Endothelial cell of umbilical vein (primary cell): Measurements from ENCODE around the gene FBN2. TPM values are rescaled to one million over a fixed set of nuclear protein-coding genes. Genes with fewer than 3 reads are reported as not detected.

ENCODE experiments used
- BruUV-seq: library from RNA; stranded (reverse); fragments of 400-500 nt; replicated peaks from 2 replicates; lab custom pipeline; 2021; lab: Mats Ljungman, UMichigan
- CTCF ChIA-PET: fragments of 300-600, 350-600 bp; sonication (Branson Sonifier 250); formaldehyde crosslinking; loops from one replicate; lab custom pipeline; 2021; ENCODE audit warnings: antibody characterized with exemption, inconsistent platforms; lab: Charles Lee
- POLR2A ChIA-PET: fragments of 300-600, 350-600 bp; sonication (Branson Sonifier 250); formaldehyde crosslinking; loops from one replicate; lab custom pipeline; 2021; ENCODE audit warnings: antibody characterized with exemption, inconsistent platforms; lab: Charles Lee
- DNase-seq: peaks from one replicate; pipeline ENCODE4 v3.0.0-alpha.2; 2011; ENCODE audit warnings: low read depth, low spot score
- FAIRE-seq: peaks from 2 replicates; lab custom pipeline; 2011; peaks lifted over from hg19 to GRCh38; lab: Jason Lieb, UNC
- H2AFZ ChIP-seq: 2 replicates; pipeline ENCODE4 v1.6.0; 2012; ENCODE audit warnings: low read depth, low read length, control low read depth, inconsistent platforms
- H3K27ac ChIP-seq: 2 replicates; pipeline ENCODE4 v1.5.1; 2011; ENCODE audit warnings: low read depth, mild to moderate bottlenecking, control low read depth, low read length, moderate library complexity; ENCODE audit not compliant: insufficient read depth
- H3K27me3 ChIP-seq, 2 experiments: 2 replicates each; pipeline versions ENCODE4 v1.6.0 to v1.6.1; 2011; ENCODE audit warnings: low read length in 2 of 2, mixed read lengths in 1 of 2; ENCODE audit not compliant: control insufficient read depth in 2 of 2, insufficient read depth in 2 of 2
- H3K36me3 ChIP-seq, 2 experiments: 2 replicates in 1 of 2; 3 replicates in 1 of 2; pipeline ENCODE4 v1.5.1; 2011; ENCODE audit warnings: low read length in 2 of 2, mild to moderate bottlenecking in 1 of 2, moderate library complexity in 1 of 2; ENCODE audit not compliant: control insufficient read depth in 2 of 2, insufficient read depth in 2 of 2; ENCODE audit errors: extremely low read depth in 1 of 2
- H3K4me1 ChIP-seq: 3 replicates; pipeline ENCODE4 v1.5.1; 2011; ENCODE audit warnings: mild to moderate bottlenecking, low read length; ENCODE audit not compliant: control insufficient read depth, insufficient read depth; ENCODE audit errors: extremely low read depth
- H3K4me2 ChIP-seq: 2 replicates; pipeline ENCODE4 v1.6.1; 2011; ENCODE audit warnings: low read length, control low read depth, mixed read lengths; ENCODE audit not compliant: insufficient read depth
- H3K4me3 ChIP-seq, 3 experiments: fragments of 200-600 bp in 1 of 3; sonication (generic), shearing (Covaris generic) in 1 of 3; replicated peaks in 1 of 3; 2 replicates each; pipeline ENCODE4 v1.5.1; 2011 to 2016; ENCODE audit warnings: control low read depth in 3 of 3, low read length in 3 of 3, mild to moderate bottlenecking in 2 of 3, inconsistent platforms in 1 of 3, low read depth in 1 of 3, moderate library complexity in 1 of 3; ENCODE audit not compliant: insufficient read depth in 1 of 3
- H3K79me2 ChIP-seq: 2 replicates; pipeline ENCODE4 v1.6.0; 2012; ENCODE audit warnings: low read length, inconsistent platforms; ENCODE audit not compliant: control insufficient read depth, insufficient read depth
- H3K9ac ChIP-seq: replicated peaks from 2 replicates; pipeline ENCODE3; 2011; ENCODE audit warnings: low read length, control low read depth; ENCODE audit not compliant: insufficient read depth; ENCODE audit errors: extremely low read depth
- H3K9me1 ChIP-seq: replicated peaks from 3 replicates; pipeline ENCODE4 v1.6.0; 2011; ENCODE audit warnings: mild to moderate bottlenecking, low read length; ENCODE audit not compliant: control insufficient read depth, insufficient read depth; ENCODE audit errors: extremely low read depth
- H3K9me3 ChIP-seq: replicated peaks from 2 replicates; pipeline ENCODE4 v1.5.1; 2012; ENCODE audit warnings: low read length, inconsistent platforms; ENCODE audit not compliant: control insufficient read depth, insufficient read depth
- H4K20me1 ChIP-seq: replicated peaks from 2 replicates; pipeline ENCODE3; 2011; ENCODE audit warnings: mild to moderate bottlenecking, low read length; ENCODE audit not compliant: control insufficient read depth, insufficient read depth; ENCODE audit errors: extremely low read depth
- CTCF ChIP-seq, 2 donors: IDR thresholded peaks; 1 replicate in 1 of 2; 2 replicates in 1 of 2; pipeline ENCODE4 v1.5.1; 2011; ENCODE audit warnings: low read length in 2 of 2, mild to moderate bottlenecking in 2 of 2, moderate library complexity in 2 of 2, control low read depth in 1 of 2, inconsistent platforms in 1 of 2, low read depth in 1 of 2; ENCODE audit not compliant: insufficient read depth in 1 of 2; ENCODE audit errors: extremely low read depth in 1 of 2
- EZH2 ChIP-seq: IDR thresholded peaks from 2 replicates; pipeline ENCODE4 v1.6.1; 2012; ENCODE audit warnings: borderline replicate concordance, low read depth, mild to moderate bottlenecking, moderate library complexity, low read length, inconsistent platforms; ENCODE audit not compliant: severe bottlenecking
- FOS ChIP-seq: IDR thresholded peaks from 2 replicates; pipeline ENCODE4 v1.6.1; 2011; ENCODE audit warnings: mild to moderate bottlenecking, low read length, moderate library complexity, borderline replicate concordance; ENCODE audit not compliant: insufficient read depth
- GATA2 ChIP-seq: IDR thresholded peaks from 2 replicates; pipeline ENCODE4 v1.7.0; 2011; ENCODE audit warnings: low read depth, mild to moderate bottlenecking, moderate library complexity, mixed read lengths, low read length; ENCODE audit not compliant: insufficient read length, insufficient read depth
- JUN ChIP-seq: IDR thresholded peaks from 2 replicates; pipeline ENCODE4 v1.6.1; 2011; ENCODE audit warnings: borderline replicate concordance, low read depth; ENCODE audit not compliant: insufficient read length, insufficient read depth
- MAX ChIP-seq: IDR thresholded peaks from 2 replicates; pipeline ENCODE4 v1.6.1; 2011; ENCODE audit not compliant: insufficient read depth, insufficient read length
- MYC ChIP-seq: IDR thresholded peaks from one replicate; pipeline ENCODE4 v1.6.1; 2011; ENCODE audit warnings: mild to moderate bottlenecking, low read depth, low read length
- POLR2A ChIP-seq: IDR thresholded peaks from 2 replicates; pipeline ENCODE4 v1.6.1; 2012; ENCODE audit warnings: low read depth, mild to moderate bottlenecking, control low read depth, low read length
- POLR2AphosphoS5 ChIP-seq: IDR thresholded peaks from 2 replicates; pipeline ENCODE4 v1.6.1; 2012; ENCODE audit warnings: low read depth, mild to moderate bottlenecking, control low read depth, low read length, moderate library complexity; ENCODE audit not compliant: insufficient read depth
- dilution Hi-C: fragments of 300-500 bp; cut with MboI; formaldehyde crosslinking; loops from one replicate; pipeline ENCODE4 v1.15.0; 2019; ENCODE audit warnings: low sequenced_read_pairs; ENCODE audit not compliant: extremely low pct_ligation_motif_present
- intact Hi-C: fragments of 100-400 bp; cut with micrococcal nuclease; formaldehyde crosslinking; loops from one replicate; pipeline ENCODE4 v1.10.0; 2022
- polyA plus RNA-seq, 4 experiments: library from polyadenylated mRNA; depleted of rRNA in 3 of 4; stranded (reverse) in 3 of 4; unstranded in 1 of 4; fragments of >200 nt; gene quantifications; 2 replicates each; pipeline versions ENCODE4 v1.2.1 to v1.2.3, GENCODE V29; 2011 to 2012; ENCODE audit warnings: missing spikeins in 1 of 4
- total RNA-seq: library from RNA; stranded (reverse); gene quantifications from 2 replicates; pipeline ENCODE4 v1.2.3, GENCODE V29; 2021

Gene FBN2
- total and polyA plus RNA-seq, 2 donors (not counting 3 experiments of a cell fraction or from before 2014, with no cell fraction given), result 21.8 to 57.4 TPM

GRCh38 chr5:128549496-128549895, 11.5 kb upstream of the FBN2 start:
- CTCF ChIA-PET, result interaction anchor here (1.2 kb wide), 1 partner anchor 9 kb away, joined by 3 read pairs; no protein-coding TSS in a partner anchor
- no peak overlapping the region for H2AFZ ChIP-seq
- H3K9ac ChIP-seq, result no peak overlapping the region
- dilution Hi-C loops (no loop called here), intact Hi-C loops (no loop called here)
- no peaks in the 10 kb centered on the region for H3K79me2 ChIP-seq
- H3K36me3 ChIP-seq, result no peaks in the 10 kb centered on the region
- no TSS peak for BruUV-seq
- no peaks in the 10 kb centered on the region for H4K20me1 ChIP-seq
- TF ChIP-seq JUN (no peak), GATA2 (no peak)
- H3K4me1 ChIP-seq, result no peaks in the 10 kb centered on the region
- H3K27ac ChIP-seq, result no peak overlapping the region
- peaks cover 0 to 1% of the 10 kb centered on the region in 2 experiments for H3K27me3 ChIP-seq
- H3K9me1 ChIP-seq, result no peaks in the 10 kb centered on the region
- no peaks in the 10 kb centered on the region for H3K9me3 ChIP-seq
- POLR2A ChIA-PET, result no interaction called here
- DNase-seq (no peak), FAIRE-seq (no peak)
- no peak overlapping the region for H3K4me3 ChIP-seq
- no peak overlapping the region for H3K4me2 ChIP-seq

GRCh38 chr5:128546658-128547281, 8.7 kb upstream of the FBN2 start:
- Histone ChIP-seq H3K27me3 (no peaks in the 10 kb centered on the region), H2AFZ (no peak overlapping the region), H3K36me3 (no peaks in the 10 kb centered on the region), H3K9me1 (no peaks in the 10 kb centered on the region), H3K9ac (no peak overlapping the region), H3K4me2 (no peak overlapping the region), H3K27ac (no peak overlapping the region), H3K4me1 (no peaks in the 10 kb centered on the region), H4K20me1 (no peaks in the 10 kb centered on the region), H3K9me3 (no peaks in the 10 kb centered on the region), H3K4me3 (no peak overlapping the region), H3K79me2 (no peaks in the 10 kb centered on the region)
- DNase-seq (no peak), FAIRE-seq (no peak)
- intact Hi-C loops, result no loop called here
- ChIA-PET POLR2A (no interaction called here), CTCF (no interaction called here)
- no TSS peak for BruUV-seq
- no peak for TF ChIP-seq CTCF (IDR thresholded peaks at IDR 0.05; ENCODE audit: extremely low read depth in 1 of 2, insufficient read depth in 1 of 2, low read depth in 1 of 2, low read length in 2 of 2)
- TF ChIP-seq FOS, result no peak
- no peak for TF ChIP-seq POLR2A
- no peak for TF ChIP-seq POLR2AphosphoS5
- TF ChIP-seq GATA2, result no peak
- no peak for TF ChIP-seq MAX
- no peak for TF ChIP-seq JUN
- no peak for TF ChIP-seq EZH2
- no peak for TF ChIP-seq MYC
- dilution Hi-C loops, result no loop called here
